Measurements from ENCODE around the gene CENPU. TPM values are rescaled to one million over a fixed set of nuclear protein-coding genes. Genes with fewer than 3 reads are reported as not detected.

The CENPU gene
- total and polyA plus RNA-seq, 12 donors, result 0.62 to 4.6 (median 1.4) TPM

Other genes starting within 250 kb of the CENPU start
- 10 to 100 TPM in 8 of 10 donors, 1 to 10 TPM in 2; 7.9 to 24.8 (median 13.5) TPM for gene CASP3, start 84.6 kb downstream of the CENPU start, total RNA-seq
- 10 to 100 TPM in 1 of 2 donors, 1 to 10 TPM in 1; 9.1 to 15.5 TPM for gene CASP3, start 84.6 kb downstream of the CENPU start, polyA plus RNA-seq
- gene PRIMPOL, start 84.4 kb downstream of the CENPU start, total RNA-seq, result 10 to 100 TPM in 6 of 10 donors, 1 to 10 TPM in 4; 7.2 to 13.7 (median 10.8) TPM
- 10 to 100 TPM in 1 of 2 donors, 1 to 10 TPM in 1; 7.2 to 85.2 TPM for gene PRIMPOL, start 84.4 kb downstream of the CENPU start, polyA plus RNA-seq
- 100 to 1,000 TPM; 181 to 526 (median 239) TPM for gene ACSL1, start 91.9 kb upstream of the CENPU start, total RNA-seq
- 100 to 1,000 TPM; 127 to 264 TPM for gene ACSL1, start 91.9 kb upstream of the CENPU start, polyA plus RNA-seq

All from heart right ventricle (tissue), 12 donors.